ENCODE results near the gene NMUR2.

NMUR2 gene, protein sequence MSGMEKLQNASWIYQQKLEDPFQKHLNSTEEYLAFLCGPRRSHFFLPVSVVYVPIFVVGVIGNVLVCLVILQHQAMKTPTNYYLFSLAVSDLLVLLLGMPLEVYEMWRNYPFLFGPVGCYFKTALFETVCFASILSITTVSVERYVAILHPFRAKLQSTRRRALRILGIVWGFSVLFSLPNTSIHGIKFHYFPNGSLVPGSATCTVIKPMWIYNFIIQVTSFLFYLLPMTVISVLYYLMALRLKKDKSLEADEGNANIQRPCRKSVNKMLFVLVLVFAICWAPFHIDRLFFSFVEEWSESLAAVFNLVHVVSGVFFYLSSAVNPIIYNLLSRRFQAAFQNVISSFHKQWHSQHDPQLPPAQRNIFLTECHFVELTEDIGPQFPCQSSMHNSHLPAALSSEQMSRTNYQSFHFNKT

GRCh38 chr5:152405145-152405544 is at the start of gene NMUR2:
NMUR2 (minus strand) TSS chr5:152405279; CDS start chr5:152405113, 166 bp downstream.
- peak; percentile 34 to 44 for DNase-seq

DNA sequence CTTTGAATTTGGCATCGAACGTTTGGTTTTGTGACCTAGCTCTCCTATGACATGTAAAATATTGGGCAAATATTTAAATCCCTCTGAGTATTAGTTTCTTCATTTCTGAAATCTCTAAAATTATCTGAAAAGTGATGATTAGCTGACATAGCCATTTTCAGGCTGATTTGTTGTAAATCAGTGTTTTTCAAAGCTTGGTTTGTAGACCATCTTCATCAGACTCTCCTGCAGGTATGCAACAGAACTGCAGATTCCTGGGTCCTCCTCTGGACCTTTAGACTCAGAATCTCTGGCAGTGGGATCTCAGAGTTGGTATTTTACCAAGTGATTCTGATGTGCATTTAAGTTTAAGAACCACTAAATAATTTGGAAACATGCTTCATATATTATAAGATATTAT is 38.9 kb upstream of the NMUR2 start:
- DNase-seq, result no peak

GRCh38 chr5:152439791-152440190 is 34.7 kb upstream of the NMUR2 start:
- DNase-seq, result no peak

DNA sequence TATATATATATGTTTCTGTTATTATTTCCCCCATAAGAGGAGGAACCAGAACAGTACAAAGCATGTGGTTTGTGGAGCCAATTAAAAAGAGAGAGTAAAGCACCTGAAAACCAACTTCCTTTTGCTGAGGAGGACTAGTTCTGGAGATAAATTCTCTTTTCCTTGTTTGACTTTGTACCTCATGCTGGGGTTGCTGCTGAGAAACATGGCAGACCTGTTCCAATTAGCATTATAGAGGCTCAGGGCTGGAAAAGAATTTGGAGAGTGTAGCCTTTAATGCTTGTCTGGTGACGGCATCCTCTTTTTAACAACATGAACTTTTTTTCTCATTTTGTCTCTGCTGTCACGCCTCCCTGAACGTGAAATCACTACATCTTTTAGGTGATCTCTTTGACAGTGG is 32.8 kb upstream of the NMUR2 start:
- DNase-seq, result no peak

- no peak for DNase-seq
Measured at GRCh38 chr5:152427721-152428120, 22.6 kb upstream of the NMUR2 start.

- no peak for DNase-seq
Measured at GRCh38 chr5:152425083-152425482, 20.0 kb upstream of the NMUR2 start.

DNA sequence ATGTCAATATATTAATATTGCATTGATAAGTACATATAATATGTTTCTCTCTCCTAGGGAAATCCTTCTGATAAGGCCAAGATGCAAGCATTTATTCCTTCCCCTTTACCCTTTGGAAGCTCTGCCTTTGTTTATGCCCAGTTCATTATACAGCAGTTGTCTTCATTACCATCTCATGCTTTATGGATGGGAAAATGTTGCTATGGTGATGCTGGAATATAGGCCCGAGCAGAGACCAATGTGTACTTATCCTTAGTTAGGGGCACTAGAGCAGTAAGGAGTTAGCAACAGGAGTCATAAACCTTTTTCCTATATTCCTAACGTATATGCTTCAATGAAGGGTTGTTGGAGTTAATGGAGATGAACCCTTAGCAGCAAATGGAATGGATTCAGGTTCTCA is 19.4 kb upstream of the NMUR2 start:
- no peak for DNase-seq

DNA sequence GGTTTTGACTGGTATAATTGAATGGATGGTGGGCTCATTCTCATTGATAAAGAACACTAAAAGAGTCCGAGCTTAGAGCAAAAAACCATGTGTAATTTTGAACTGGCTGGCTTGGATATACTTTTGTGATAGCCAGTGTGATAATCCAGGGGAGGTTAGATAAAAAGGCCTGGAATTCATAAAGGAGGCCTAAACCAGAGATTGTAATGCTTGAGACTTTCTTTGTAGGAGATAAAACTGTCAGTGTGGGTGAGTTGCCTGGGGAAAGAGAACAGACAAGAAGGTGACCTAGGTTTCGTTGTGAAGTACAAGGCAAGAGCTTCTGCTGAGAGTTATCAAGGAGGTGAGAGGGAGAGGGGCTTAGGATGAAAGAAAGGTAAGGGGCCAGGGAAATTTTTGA is 17.0 kb upstream of the NMUR2 start:
- no peak for DNase-seq

DNA sequence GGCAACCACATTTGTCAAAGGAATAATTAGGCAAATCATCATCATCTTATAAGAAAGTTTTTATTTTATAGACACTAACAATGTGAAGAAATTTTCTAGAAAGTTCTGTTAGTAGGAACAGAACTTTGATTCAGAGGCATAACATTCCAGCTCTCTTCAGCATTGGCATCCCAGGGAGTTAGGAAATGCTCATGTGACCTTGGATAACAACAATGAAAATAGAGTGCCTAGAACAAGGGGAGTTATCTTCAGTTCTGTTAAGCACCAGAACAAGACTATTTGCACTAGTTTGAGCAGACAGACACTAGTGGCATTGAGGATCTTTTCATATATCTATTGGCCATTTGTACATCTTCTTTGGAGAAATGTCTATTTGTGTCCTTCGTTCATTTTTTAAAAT is 7.0 kb upstream of the NMUR2 start:
- DNase-seq, result no peak

DNA sequence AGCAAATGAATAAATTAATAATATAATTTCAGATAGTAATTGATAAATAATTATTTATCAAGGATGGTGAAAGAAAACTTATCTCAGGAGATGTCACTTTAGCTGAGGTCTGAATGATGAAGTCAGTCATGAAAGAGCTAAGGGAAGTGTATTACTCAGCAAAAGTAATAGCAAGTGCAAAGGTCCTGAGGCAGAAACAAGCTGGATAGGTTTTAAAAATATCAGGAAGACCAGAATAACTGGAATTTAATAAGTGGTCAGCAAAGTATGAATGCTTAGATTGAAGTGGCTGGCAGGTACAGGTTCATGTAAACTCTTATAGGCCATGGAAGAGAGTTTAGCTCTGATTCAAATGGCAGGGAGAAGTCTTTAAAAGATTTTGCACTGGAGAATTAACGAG is 1.0 kb upstream of the NMUR2 start:
- DNase-seq, result no peak

GRCh38 chr5:152404494-152404893 is 585 bp downstream of the NMUR2 start:
- DNase-seq, result no peak

GRCh38 chr5:152403046-152403445 is 2.0 kb downstream of the NMUR2 start:
- DNase-seq, result peak; percentile 47 to 58

- no peak for DNase-seq
Measured at GRCh38 chr5:152400846-152401245, 4.2 kb downstream of the NMUR2 start.

DNA sequence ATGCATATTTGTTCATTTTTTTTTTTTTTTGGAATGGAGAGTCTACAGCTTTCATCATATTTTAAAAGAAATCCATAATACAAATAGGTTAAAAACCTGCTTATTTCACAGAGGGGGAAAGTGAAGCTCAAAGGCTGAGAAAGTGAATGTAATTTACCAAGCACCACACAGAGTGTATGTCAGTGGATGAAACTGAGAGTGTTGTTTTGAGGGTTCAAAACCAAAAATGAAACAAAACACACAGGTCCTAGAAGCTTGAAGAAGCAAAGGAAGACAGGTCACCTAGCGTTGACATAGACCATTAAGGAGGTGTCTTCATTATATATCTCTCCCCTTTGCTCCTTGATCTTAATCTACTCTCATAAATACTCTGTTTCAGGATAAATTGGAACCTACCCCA is 7.5 kb downstream of the NMUR2 start:
- no peak for DNase-seq

- no peak for DNase-seq
Measured at GRCh38 chr5:152393441-152393840, 11.6 kb downstream of the NMUR2 start.

GRCh38 chr5:152389208-152389849 is 15.8 kb downstream of the NMUR2 start:
- no peak for DNase-seq

DNA sequence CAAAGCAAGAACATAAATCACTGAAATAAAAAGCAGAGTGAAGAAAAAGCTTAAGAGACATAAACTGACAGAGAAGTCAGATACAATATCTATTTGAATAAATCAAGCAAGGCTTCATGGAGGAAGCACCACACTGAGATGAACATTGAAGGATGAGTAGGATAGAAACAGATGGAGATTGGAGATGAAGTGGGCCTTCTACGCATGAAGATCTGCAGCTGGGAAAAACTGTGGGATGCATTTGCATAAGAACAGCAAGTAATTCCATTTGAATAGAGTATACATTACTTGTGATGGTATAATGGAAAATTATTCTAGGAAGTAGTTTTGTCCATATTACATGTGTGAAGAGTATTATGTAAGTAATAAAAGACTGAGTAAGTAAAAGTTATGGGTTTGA is 16.5 kb downstream of the NMUR2 start:
- no peak for DNase-seq

DNA sequence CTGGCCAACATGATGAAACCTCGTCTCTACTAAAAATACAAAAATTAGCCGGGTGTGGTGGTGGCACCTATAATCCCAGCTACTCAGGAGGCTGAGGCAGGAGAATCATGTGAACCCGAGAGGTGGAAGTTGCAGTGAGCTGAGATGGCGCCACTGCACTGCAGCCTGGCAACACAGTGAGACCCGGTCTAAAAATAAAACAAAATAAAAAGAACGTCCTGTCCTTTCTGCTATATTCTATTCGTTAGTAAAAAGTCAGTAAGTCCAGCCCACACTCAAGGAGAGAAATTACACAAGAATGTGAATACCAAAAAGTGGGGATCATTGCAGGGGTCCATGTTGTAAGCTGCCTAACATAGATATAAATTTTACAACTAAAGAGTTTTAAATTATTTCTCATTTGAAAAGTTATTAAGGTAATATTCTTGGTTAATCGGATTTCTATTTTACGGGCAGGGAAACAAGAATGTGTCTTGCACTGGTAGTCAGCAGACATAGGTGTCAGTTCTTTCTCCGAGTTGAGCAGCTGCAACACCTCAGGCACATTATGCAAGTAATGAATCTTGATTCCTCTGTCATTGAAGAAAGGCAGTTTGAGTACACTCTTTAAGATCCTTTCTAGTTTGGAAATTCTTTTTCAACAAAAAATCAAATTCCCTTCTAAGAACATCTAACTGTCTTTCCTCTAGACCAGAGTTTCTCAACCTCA is 24.5 kb downstream of the NMUR2 start:
- no peak for DNase-seq

DNA sequence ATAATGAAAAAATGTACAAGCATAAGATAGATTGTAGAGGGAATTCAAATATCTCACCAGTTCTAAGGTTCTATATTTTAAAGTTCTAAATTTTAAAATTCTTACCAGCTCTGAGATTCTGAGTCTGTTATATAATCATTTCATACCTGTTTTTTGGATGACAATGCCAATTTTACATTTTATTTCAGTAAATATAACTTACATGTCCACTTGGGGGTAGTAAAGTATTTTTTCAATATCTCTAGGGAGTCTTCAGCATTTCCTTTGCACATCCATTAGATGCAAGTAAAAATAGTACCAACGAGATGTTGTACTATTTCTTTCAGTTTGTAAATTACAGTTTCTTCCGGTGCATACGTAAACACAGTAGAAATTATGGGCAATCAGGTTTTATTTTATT is 25.7 kb downstream of the NMUR2 start:
- DNase-seq, result no peak

DNA sequence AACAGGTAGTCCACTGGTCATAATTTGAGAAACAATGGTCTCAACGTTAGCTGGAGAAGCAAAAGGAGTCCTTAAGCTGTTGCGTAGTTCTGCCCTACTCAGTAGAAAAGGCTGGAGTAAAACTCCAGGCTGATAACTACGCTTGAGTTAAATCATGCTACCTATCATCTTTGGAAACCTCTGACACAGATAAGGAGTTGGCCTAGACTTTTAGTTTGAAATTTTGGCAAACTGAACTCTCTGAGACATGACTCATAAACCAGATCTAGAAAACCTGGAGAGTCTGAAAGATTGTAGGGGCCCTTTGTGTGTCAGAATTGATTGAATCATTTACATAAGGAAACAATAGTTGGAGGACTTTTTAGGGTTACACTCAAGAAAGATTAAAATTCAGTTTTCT is 26.3 kb downstream of the NMUR2 start:
- no peak for DNase-seq

GRCh38 chr5:152376886-152377285 is 28.2 kb downstream of the NMUR2 start:
- DNase-seq, result no peak

DNA sequence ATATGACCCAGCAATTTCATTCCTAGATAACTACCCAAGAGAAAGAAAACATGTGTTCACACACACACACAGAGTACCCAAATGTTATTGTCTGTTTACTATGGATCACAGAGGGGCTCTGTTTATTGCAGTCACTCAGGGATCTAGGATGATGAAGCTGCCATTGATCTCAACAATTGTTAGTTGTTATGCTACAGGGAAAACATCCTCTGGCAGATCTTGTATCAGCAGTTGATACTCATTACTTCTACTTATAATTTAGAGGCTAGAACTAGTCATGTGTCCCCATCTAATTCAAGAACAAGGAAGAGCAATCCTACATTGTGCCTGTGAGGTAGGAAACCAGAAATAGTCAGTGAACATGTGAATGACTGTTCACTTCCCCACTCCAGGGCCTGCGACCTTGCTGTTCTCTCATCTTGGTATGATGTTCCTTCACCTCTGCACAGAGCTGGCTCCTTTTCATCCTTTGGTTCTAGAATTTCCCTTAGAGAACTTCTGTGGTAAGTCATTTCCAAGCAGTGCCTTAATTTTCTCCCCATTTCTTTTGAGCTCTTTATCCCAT is 30.3 kb downstream of the NMUR2 start:
- no peak for DNase-seq

DNA sequence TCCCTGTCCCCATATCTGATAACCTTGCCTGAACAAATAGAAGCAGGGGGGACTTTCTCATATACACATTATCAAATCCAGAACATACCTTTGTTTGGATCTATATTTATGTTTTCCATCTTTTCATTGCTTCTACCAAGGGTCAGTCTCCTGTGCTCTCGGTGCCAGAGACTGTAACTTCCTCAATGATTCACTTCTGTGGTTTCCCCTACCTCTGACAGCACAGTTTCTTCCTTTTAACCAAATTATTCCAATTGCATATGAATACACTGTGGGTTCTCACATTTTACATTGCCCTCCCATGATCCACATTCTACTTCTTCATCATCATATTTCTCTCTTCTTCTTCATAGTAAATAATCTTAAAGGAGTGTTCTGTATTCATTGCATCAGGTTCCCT is 32.2 kb downstream of the NMUR2 start:
- no peak for DNase-seq

DNA sequence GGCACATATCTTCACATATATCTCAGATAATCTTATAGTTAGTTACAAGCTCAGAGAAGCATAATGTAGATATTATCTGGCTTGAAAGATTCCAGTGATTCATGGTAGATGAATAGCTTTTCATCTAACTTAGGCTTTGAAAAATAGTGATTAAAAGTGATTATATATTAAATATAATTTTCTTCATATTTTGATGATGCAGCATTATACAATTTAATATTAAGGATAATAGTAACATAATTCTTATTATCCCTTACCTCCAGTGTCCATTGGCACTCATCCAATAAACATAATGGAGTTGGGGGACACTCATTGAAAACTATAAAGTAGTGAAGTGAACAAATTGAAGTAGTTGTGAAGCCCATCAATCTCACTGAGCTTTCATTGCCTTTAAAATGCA is 35.8 kb downstream of the NMUR2 start:
- DNase-seq, result no peak
